RKO (cell line): ENCODE data around the gene RPS5.
"Not testable (repeated sequence)": the region's sequence is repeated elsewhere in the genome, so short reads cannot be mapped to it uniquely, and the experiment has no call there.

Experiments used
- DNase-seq: peaks from one replicate; pipeline ENCODE4 v3.0.0-alpha.2; 2016; ENCODE audit warnings: low spot score

RPS5 gene

DNA sequence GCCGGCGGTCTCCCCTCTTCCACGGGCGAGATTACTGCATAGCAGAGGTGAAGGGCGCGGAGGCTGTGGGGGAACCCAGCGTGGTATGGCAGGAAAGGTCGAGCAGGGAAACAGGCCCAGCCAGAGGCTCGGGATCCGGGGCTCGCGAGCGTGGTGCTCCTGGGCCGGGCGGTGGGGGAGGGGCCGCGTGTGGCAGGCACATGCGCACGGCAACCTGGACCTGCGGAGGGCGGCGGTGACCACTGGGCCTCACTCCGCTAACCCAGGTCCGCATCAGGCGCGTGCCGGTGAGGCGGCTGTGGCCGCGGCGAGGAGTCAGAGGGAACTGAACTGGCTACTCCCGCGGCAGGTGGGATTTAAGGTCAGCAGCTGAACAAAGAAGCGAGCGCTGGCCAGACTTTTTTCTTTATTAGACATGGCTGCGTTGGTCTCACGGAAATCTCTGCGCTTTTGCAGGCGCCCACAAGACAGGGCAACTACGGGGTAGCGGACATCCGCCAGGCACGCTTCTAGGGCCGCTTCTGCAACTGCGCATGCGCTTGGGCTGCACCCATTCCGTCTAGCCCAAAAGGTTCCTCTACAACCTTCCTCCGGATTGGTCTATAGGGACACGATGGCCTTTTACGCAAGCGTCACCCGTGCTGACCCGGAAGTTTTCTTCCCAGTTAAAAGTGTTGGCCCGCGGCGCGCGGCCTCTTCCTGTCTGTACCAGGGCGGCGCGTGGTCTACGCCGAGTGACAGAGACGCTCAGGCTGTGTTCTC, at the start of gene RPS5:
TSS of gene RPS5 (plus strand) at position 694 of the 762 bp plus-strand sequence. CDS start 869 bp downstream, outside the sequence.
- peak; percentile 100 for DNase-seq

DNA sequence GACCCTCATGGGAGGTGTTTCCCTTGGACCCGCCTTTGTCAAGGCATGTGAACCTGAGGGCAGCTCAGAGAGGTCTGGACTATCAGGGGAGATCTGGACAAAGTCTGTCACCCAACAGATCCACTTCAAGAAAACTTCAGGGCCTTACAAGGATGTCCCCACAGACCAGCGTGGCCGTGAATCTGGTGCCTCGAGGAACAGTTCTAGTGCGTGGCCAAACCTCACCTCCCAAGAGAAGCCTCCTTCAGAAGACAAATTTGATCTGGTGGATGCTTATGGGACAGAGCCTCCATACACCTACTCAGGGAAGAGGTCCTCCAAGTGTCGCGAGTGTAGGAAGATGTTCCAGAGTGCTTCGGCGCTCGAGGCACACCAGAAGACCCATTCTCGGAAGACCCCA, 48.7 kb upstream of the RPS5 start:
- DNase-seq: no peak

DNA sequence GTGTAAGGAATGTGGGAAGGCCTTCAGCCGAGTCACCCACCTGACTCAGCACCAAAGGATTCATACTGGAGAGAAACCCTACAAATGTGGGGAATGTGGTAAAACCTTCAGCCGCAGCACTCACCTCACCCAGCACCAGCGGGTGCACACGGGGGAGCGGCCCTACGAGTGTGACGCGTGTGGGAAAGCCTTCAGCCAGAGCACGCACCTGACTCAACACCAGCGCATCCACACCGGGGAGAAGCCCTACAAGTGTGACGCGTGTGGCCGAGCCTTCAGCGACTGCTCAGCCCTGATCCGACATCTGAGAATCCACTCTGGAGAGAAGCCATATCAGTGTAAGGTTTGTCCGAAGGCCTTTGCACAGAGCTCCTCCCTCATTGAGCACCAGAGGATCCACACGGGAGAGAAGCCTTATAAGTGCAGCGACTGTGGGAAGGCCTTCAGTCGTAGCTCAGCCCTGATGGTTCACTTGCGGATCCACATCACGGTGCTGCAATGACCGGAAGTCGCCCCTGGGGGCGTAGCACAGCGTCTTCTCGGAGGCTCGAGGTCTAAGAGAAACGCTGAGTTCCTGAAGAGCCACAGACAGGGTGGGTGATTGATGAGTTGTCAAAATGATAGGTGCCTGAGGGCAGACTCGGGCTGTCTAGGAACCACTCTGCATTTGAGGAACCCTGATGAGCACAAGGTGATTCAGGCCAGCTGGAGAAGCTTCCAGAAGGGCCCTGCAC, 48.1 kb upstream of the RPS5 start:
- DNase-seq: peak; percentile 35

DNA sequence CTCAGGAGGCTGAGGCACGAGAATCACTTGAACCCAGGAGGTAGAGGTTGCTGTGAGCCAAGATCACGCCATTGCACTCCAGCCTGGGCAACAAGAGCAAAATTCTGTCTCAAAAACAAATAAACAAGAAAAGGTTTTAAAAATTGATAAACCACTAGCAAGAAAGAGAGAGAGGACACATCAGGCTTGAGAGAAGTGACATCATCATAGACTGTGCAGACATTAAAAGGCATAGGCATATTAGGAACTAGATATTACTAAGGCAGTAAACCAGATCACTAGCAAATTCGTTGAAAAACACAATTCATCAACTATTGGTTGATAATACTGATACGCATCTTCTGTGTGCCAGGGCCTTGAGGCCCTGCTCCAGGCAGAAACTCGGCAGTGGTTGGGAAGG, 41.5 kb upstream of the RPS5 start:
- DNase-seq: no peak

DNA sequence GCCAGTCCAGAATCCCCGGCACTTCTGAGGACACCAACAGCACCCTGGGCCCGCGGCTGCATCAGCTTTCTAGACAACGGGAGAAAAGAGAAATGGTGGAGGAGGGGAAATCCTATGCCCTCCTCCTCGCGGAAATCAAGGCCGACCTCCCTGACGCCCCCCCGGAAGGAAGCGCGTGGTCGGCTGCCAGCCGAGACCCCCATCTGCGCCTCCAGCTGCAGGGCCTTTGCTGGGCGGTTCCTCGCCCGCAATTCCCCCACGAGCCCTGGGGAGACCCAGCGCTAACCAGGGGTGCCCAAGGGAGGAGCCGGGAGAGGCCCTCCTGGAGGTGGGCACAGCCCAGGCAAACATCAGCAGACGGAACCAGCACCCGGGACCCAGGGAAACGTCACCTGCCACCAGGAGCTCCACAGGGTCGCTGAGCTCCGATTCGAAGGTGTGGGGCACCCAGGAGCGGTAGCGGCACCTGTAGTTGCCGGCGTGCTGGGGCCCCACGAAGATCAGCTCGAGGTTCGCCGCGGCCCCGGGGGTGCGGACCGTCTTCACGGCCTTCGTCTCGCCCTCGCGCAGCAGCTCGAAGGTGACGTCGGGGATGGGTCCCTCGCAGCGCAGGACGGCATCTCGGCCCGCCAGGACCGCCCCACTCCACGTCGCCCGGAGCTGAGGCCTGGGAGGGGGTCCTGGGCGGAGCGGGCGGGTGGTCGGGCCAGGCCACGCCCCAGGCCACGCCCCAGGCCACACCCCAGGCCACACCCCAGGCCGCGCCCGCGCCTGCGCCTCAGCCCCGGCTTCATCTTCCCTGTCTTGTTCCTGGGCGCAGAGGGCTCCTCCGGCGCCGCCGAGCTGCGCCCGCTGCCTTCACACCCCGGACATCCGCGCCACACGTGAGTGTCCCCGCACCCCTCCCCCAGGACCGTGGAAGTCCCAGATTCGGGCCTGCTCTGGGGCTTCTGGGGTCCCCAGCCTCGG, 39.8 kb upstream of the RPS5 start:
- peak; percentile 58 for DNase-seq

DNA sequence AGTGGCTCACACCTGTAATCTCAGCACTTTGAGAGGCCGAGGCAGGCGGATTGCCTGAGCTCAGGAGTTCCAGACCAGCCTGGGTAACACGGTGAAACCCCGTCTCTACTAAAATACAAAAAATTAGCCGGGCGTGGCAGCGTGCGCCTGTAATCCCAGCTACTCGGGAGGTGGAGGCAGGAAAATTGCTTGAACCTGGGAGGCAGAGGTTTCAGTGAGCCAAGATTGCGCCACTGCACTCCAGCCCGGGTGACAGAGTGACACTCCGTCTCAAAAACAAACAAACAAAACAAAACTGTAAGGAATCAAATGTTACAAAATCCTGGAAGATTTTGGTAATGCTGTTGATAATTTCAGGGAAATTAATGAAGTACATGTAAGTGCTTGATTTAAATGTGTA, 39.0 kb upstream of the RPS5 start:
- DNase-seq: not testable (repeated sequence)

DNA sequence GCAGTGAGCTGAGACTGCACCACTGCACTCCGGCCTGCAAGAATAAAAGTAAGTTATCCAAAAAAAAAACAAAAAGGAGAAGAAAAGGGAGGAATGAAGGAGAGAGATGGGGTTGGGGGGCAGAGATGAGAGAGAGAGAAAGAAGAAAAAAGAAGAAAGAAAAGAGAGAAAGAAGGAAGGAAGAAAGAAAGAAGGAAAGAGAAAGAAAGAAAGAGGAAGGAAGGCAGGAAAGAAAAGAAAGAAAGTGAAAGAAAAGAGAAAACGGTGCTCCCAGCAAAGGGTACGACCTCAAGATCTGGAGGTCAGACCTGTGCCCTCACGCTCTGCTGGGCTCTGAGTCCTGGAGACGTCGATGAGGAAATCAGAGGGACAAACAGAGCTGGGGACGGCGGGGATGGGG, 37.5 kb upstream of the RPS5 start:
- DNase-seq: no peak

DNA sequence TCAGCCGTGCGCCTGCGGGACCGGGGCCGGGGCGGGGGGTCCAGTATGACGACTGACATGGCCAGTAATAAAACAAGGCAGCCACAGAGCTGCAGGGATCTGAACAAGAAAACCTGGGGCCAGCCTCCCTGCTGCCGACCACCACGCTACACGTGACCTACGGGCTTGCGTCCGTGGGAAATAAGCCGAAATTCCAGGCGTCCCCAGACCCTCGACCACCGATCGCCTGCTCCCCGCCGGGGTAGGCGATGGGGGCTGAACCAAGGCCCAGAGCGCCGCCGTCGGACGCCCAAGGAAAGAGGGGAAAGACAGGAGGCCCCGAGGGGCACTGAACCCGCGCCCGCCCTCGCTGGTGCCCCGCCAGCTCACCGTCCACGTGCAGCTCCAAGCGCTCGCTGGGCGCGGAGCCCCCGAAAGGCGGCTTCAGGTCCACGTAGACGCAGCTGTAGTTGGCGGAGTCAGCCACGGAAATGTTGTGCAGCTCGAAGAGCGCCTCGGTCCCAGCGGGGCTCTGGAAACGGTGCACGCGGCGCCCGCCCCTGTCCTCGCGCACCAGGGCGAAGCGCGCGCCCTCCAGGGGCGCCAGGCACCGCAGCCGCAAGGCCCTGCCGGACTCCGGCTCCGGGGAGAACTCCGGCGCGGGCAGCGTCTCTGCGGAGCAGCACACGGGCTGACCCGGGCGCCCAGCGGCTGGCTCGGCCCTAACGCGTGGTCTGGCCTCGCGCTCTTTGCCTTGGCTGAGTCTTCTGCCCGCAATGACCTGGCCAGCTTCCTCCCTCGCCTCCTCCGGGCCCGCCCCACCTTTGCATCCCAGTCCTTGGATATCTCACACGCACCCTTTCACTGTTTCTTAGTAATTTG, 36.8 kb upstream of the RPS5 start:
- no peak for DNase-seq

DNA sequence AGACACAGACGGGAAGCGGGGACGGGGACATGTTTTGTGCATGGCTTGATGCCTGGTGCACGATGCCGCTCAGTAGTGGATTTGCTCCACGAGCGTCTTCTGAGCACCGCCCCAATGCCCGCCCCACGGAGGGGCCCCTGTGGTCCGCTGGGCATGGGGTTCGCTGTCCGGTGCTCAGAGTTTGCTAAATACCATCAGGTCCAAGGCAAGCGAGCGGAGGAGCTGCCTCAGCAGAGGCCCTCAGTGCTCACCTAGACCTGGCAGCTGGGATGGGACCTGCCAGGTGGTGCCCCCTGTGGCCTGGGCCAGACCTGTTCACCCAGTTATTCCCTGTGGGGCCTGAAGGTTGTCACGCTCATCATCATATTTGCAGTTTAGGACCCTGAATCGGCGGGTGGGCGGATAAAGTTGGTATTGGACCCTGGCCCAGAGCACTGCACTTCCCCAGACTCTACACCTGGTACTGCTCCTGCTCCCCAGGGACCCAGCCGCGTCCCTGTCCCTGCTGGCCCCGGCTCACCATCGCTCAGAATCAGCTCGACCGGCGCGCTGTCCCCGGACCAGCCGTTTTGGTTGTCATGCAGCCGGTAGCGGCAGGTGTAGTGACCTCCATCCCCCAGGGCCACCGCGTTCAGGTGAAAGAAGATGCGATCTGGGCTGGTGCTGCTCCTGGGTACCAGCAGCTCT, 36.1 kb upstream of the RPS5 start:
- no peak for DNase-seq

DNA sequence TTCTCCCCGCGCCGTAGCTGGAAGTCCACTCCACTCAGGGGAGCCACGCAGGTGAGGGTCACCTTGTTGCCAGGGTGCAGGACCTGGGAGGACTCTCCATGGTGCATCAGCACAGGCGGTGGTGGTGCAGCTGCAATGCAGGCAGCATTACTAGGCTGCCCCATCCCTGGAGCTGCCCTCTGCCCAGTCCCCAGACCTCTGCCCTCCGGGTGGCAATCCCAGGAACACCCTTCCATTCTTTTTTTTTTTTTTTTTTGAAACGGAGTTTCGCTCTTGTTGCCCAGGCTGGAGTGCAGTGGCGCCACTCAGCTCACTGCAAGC, 35.6 kb upstream of the RPS5 start:
- no peak for DNase-seq

DNA sequence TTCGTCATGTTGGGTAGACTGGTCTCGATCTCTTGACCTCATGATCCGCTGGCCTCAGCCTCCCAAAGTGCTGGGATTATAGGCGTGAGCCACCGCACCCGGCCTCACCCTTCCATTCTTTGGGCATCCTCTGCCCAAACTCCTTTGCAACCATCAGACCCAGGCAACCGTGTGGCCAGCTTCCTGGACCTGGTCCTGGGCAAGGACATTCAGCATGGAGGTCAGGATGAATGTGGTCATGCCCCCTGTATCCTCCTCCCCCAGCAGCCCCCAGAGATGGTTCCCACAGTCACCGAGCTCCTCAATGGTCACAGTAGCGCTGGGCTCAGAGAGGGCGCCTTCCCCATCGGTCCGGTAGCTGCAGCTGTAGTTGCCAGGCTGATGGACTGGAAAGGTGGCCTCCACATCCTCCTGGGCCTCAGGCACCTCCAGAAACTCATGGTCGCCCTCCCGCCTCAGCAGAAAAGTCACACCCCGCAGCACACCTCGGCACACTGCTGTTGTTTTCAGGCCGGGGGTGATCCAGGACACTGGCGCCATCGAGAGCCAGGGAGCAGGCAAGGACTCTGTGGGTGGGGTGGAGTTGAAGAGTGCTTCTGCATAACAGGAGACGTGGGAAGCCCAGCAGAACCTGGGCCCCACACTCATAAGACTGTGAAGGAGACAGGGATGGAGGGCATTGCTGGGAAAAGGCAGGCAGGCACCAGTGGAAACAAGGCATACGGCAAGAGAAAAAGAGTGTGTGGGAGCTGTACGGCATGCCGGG, 34.9 kb upstream of the RPS5 start:
- DNase-seq: no peak

DNA sequence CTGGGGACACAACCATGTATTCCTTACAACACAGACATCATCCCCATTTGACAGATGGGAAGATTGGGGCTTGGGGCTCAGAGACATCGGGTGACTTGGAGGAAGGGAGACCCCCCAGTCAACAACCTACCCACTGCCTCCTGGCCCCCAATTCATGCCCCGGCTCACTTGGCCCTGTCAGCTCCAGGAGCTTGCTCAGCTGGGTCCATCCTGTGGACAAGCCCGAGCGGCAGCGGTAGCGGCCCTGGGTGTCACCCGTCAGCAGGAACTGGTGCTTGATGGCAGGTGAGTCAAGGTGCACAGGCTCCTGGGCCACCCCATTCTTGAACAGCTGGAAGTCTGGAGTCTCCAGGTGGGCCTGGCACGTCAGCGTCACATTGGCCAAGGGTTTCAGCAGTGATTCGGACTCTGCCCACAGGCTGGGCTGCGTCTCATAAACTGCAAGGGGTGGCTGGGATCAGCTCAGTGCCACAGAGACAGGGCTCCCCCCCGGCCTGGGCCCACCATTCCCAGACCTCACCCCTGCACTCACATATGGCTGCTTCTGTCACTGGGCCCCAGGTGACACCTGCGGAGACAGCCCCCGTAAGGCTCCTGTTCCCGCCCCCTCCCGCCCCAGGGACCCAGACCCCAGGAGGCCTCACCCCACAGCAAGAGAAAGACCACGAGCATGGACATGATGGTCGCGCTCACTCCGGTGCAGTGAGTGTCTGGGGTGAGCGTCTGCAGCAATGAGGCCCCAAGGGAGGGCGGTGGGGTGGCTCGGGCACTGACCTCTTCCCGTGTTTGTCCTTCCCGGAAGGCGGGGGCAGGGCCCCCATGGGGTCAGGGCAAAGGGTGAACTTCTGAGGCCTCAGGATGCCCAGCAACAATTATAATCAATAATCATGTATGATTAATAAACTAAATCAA, 34.1 kb upstream of the RPS5 start, which contains the start of gene A1BG:
TSS of gene A1BG (minus strand) at position 733 of the 912 bp plus-strand sequence. CDS start at position 678, 55 bp downstream.
- DNase-seq: no peak

DNA sequence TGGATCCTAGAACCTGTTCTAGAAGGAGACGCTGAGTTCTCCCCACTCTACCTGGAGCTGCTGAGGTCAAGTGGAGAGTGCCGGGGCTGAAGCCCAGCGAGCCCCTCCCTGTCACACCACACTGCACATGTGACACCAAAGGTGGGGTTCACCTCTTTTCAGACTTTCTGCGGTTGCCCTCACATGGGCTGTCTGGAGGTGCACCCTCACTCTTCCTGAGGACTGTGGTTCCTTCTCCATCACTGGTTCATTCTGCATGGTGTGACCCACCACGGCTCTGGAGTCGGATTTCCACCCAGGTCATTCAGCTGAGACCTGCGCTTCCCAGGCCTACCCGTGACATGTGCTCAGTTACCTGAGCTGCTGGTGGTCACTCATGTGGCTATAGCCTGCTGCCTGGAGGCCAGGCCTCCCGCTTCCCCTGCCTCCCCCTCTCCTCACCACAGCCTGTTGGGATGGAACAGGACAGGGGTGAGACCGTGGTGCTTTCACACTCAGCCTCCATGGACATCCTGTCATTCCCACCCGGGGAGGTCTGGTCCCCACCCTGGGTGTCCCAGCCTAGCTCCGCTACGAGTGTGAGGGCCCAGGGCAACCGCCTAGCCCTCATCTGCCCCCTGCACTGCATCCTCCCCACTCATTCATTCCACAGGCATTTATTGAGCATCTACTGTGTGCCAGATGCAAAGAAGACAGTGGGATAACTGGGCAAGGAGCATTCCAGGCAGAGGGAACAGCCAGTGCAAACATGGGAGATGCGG, 33.2 kb upstream of the RPS5 start:
- DNase-seq: no peak

DNA sequence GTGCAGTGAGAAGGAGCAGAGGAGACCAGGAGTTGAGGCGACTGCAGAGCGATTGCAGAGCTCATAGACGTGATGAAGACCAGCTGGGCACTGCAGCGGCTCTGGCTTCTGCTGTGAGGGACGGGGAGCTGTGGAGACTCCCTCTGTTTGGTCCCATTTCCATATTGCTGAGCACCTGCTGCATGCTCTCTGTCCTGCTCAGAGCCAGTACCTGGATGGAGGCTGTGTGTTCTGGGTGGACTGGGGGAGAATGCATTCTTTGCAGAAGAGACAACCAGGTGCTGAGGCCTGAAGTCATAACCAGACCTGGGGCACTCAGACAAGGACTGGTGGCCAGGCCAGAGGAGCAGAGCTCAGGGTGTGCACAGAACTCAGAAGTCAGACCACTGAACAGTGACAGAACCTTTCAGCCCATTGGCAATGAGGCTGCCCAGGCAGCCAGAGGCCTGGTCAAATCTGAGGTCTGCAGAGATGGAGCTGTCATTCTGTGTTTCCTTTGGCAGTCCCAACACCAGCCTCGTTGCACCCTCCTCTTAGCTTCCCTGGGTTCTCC, 32.5 kb upstream of the RPS5 start:
- no peak for DNase-seq

DNA sequence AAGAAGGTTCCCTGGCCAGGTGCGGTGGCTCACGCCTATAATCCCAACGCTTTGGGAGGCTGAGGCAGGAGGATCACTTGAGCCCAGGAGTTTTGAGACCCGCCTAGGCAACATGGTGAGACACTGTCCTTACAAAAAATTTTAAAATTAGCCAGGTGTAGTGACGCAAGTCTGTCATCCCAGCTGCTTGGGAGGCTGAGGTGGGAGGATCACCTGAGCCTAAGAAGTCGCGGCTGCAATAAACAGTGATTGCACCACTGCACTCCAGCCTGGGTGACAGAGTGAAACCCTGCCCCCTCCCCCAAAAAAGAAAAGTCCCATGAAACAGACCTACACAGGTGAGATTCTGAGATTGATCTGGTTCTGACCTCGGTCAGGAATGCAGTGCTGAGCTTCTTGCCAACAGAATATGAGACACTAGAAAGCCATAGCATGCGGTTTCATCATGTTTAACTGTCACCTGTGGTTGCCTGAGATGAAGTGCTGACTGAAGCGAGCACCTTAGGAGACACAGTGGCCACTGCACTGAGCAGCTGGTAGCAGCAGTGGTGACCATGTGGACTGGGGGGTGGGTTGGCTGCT, 31.8 kb upstream of the RPS5 start:
- DNase-seq: no peak

DNA sequence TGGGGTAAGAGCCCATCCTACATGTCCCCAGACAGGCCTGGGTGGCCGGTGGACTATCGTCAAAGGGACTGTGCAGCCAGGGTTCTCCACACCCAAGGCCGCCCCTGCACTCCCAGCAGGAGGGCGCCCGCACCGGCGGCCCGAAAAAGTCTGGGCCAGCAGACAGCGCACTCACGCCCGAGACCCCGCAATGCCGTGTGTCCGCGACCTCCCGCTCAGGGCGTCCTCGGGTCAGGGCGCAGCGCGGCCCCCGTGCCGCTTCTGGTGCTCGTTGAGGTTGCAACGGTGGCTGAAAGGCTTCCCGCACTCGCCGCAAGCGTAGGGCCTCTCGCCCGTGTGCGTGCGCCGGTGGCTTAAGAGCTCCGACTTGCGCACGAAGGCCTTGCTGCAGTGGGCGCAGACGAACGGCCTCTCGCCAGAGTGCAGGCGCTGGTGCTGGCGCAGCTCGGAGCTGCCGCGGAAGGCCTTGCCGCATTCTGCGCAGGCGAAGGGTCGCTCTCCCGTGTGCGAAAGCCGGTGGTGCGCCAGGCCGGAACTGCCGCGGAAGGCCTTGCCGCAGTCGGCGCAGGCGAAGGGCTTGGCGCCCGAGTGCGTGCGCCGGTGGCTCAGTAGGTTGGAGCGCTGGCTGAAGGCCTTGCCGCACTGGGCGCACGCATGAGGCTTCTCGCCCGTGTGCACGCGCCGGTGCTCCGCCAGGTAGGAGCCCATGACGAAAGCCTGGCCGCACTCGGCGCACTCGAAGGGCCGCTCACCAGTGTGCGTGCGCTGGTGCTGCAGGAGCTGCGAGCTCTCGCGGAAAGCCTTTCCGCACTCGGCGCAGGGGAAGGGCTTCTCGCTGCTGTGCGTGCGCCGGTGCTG, 30.9 kb upstream of the RPS5 start:
- DNase-seq: no peak
